ENCODE measurements around the gene PRKCE.
A peak's percentile ranks its signal among the peaks of the same experiment; 100 is the strongest.

Gene PRKCE

DNA sequence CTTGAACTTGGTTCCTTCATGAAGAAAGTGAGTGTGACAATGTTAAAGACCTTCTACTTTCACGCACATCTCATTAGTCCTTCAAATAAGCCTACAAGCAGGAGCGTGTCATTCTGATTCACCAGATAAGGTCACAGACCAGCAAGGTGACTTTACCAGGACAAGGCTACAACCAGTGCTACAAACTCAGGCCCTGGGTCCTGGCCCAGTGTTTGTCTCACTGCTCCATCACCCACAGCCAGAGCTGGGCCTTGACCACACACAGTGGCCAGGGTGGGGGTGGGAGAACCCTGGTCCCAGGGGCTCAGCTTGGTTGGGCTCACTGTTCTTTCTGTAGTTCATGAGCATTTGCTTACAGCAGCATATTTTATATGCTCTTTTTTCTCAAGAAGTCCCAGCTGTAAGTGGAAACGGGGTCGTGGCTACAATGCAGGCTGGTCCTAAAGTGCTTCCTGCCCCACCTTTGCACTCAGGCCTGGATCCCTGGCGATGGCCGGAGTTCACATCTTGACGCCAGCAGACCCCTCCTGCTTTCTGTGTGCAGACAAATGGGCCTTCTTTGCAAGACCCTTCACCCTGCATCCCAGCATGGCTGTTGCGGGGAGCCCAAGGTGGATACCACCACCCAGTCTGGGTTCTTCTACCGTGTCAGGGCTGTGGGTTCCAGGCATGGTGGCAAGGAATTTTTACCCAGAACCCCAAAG lies 492.1 kb downstream of the PRKCE start:
- no peak for ATAC-seq
- Mint-ChIP-seq H3K4me1 (peaks cover 53% of the 10 kb centered on the region), H3K27me3 (no peaks in the 10 kb centered on the region), H3K9me3 (no peaks in the 10 kb centered on the region), H3K27ac (peak overlapping the region in 1 of 2 donors; percentile 20), H3K4me3 (no peak overlapping the region)
- DNase-seq = no peak

DNA sequence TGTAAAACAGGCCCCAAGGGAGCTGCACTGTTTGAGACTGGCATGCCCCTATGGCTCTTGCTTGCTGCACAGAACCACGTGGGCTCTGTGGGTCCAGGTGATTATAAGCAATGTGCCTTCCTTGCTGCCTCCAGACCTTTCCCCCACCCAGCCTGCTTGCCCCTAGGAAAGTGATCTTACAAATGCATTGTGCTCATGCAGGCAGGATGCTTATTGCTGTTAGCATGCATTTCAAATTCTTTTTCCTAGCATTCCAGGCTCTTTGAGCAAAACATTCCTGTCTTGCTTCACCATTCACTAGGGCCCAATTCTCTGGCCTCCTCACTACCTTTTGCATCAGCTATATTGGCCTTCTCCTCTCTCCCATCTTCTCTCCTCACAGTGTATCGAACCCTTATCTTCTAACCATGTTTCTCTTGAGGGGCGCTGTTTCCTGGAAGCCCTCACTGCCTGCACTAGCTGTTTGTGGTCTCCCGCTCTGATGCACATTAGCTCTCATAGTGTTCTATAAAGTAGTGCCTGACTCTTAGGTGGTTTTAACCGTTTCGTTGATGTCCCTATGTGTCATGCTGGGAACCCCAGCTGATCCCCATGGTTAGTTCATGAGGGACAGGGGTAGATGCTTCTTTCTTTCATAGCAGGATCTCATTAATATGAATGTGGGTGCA lies 492.8 kb downstream of the PRKCE start:
- H3K4me1 Mint-ChIP-seq = peaks cover 53% of the 10 kb centered on the region
- H3K4me3 Mint-ChIP-seq = peak overlapping the region; percentile 2 to 45
- no peaks in the 10 kb centered on the region for H3K9me3 Mint-ChIP-seq
- H3K27ac Mint-ChIP-seq = peak overlapping the region; percentile 35 to 77
- no peaks in the 10 kb centered on the region for H3K27me3 Mint-ChIP-seq
- ATAC-seq = peak; percentile 99
- peak; percentile 25 to 77 for DNase-seq

- Mint-ChIP-seq H3K9me3 (no peaks in the 10 kb centered on the region), H3K4me1 (peaks cover 53% of the 10 kb centered on the region), H3K27ac (no peak overlapping the region), H3K4me3 (peak overlapping the region; percentile 8 to 45), H3K27me3 (no peaks in the 10 kb centered on the region)
- ATAC-seq = no peak
- no peak for DNase-seq
These were observed 493.5 kb downstream of the PRKCE start for GRCh38 chr2:46145017-46145416.

DNA sequence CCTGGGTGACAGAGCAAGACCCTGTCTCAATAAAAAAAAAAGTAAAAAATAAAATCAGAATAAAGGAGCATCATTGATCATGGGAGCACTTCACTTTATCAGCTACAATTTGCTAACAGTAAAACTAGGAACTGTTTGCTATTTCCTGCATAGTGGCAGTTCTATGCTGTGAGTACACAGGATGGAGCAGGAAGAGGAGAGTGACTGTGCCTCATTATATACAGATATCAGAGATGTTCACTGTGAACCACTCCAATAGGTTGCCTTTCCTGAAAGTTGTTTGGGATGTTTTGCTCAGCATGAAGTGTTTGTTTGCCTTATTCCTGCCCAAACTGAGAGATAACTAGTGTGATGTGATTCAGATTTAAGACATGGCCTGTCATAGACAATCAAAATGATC lies 494.4 kb downstream of the PRKCE start:
- Mint-ChIP-seq H3K4me3 (no peak overlapping the region), H3K4me1 (peaks cover 54% of the 10 kb centered on the region), H3K27ac (peak overlapping the region in 1 of 2 donors; percentile 64), H3K9me3 (no peaks in the 10 kb centered on the region), H3K27me3 (no peaks in the 10 kb centered on the region)
- DNase-seq (no peak), ATAC-seq (no peak)

DNA sequence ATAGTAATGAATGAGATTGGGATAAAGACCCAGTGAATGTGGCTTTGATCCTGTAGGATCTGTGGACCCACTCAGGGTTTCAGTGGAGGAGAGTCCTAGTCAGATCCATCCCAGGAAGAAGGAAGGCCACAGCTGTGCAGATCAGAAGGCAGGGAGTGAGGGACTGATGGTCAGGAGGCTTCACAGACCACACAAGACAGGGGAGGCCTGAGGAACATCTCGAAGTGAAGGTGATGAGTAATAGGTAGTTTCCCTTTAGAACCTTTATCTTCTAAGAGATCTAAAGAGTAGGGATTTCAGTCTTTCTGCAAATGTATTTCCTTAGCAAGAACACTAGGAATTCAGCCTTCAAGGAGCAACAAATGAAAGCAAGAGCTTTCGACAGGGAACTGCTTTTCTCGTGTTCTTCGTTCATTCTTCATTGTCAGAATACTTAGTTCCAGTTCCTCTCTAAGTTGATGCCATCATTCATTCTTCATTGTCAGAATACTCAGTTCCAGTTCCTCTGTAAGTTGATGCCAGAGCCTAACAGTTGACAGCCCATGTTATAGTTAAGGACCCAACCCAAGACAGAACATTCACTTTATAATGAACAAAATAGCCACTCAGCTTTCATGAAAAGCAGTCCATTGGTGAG lies 495.5 kb downstream of the PRKCE start:
- peak overlapping the region in 1 of 2 donors; percentile 61 for H3K27ac Mint-ChIP-seq
- ATAC-seq = no peak
- peak overlapping the region in 1 of 2 donors; percentile 9 for H3K4me3 Mint-ChIP-seq
- no peaks in the 10 kb centered on the region for H3K27me3 Mint-ChIP-seq
- no peaks in the 10 kb centered on the region for H3K9me3 Mint-ChIP-seq
- peaks cover 56% of the 10 kb centered on the region for H3K4me1 Mint-ChIP-seq
- DNase-seq = no peak

DNA sequence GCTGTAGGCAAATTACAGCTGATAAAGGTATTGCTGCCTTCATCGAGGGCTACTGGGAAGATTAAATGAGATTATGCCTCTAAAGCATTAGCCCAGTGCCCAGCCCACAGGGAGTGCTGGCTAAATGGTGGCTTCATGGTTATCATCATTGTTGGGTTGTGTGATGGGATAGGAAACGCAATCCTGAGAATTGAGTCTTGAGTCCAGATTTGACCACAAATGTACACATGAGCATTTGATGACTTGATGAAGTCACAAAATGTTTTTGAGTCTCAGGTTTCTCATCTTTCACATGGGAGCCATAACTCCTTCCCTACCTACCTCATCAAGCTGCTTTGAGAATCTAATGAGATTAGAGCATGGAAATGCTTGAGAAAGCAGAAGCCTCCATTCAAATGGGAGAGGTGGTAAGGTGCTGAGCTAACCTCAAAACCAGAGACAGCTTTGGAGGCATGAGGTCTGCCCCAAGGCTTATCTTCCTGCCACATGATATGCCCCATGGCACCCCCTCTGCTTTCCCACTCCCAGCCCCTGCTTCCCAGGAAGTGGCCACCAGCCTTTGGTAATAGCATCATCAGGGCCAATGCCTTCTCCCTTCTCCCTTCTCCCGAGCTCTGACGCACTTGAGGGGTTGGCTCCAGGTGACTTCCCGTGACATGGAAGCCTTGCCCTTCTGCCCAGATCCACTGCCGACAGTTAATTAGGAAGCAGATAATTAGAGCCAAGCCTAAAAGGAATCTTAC lies 496.3 kb downstream of the PRKCE start:
- H3K9me3 Mint-ChIP-seq = no peaks in the 10 kb centered on the region
- no peak overlapping the region for H3K4me3 Mint-ChIP-seq
- no peaks in the 10 kb centered on the region for H3K27me3 Mint-ChIP-seq
- DNase-seq (no peak), ATAC-seq (no peak)
- no peak overlapping the region for H3K27ac Mint-ChIP-seq
- peaks cover 48% of the 10 kb centered on the region for H3K4me1 Mint-ChIP-seq

DNA sequence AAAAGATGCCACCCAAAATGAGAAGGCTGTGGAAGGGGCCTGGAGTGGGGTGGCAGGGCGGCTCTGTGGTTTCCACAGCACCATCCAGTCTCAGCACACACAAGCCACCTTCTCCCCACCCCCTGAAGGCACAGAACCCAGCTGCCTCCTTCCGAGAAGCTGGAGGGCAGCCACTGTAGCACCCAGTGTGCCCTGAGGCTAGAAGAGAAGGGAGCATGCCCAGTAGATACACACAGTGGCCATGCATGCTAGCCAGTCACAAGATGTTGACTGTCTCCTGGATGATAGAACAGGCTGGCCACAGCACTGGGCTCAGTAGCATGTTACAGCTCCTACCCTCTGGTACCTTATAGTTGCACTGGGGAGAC lies 496.9 kb downstream of the PRKCE start:
- no peak for DNase-seq

DNA sequence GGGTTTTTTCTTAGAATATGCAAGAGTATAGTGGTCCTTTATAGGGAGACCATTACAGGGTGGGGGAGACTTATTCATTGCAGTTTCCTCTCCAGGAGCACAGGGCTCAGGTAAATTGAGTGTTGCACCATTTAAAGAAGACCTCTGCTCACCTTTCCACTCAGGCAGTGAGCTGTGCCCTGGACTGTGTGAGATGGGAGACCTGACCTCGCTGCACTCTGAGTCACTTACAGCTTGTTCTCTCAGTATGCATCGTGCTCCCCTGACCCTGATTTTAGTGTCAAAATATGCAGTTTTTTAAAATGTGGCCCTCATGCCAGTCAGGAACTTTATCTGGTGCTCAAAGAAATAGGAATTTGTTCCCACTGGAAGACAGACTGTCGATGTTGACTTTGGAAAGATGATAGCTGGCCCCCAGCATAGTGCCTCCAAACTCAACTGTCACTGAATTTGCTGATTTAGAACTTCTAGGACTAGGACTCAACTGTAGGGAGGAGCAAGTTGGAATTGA lies 499.0 kb downstream of the PRKCE start:
- peaks cover 22% of the 10 kb centered on the region for H3K4me1 Mint-ChIP-seq
- ATAC-seq = peak; percentile 46
- H3K9me3 Mint-ChIP-seq = no peaks in the 10 kb centered on the region
- H3K27me3 Mint-ChIP-seq = no peaks in the 10 kb centered on the region
- H3K27ac Mint-ChIP-seq = no peak overlapping the region
- no peak for DNase-seq
- no peak overlapping the region for H3K4me3 Mint-ChIP-seq

More for the DNA sequence above, 496.9 kb downstream of the PRKCE start:
- peaks cover 42% of the 10 kb centered on the region for H3K4me1 Mint-ChIP-seq
- H3K4me3 Mint-ChIP-seq = no peak overlapping the region
- no peaks in the 10 kb centered on the region for H3K27me3 Mint-ChIP-seq
- ATAC-seq = no peak
- no peaks in the 10 kb centered on the region for H3K9me3 Mint-ChIP-seq
- no peak overlapping the region for H3K27ac Mint-ChIP-seq

GRCh38 chr2:46151577-46151976 lies 500.1 kb downstream of the PRKCE start:
- ATAC-seq (no peak), DNase-seq (no peak)
- H3K4me1 Mint-ChIP-seq = peaks cover 15% of the 10 kb centered on the region
- no peaks in the 10 kb centered on the region for H3K9me3 Mint-ChIP-seq
- H3K4me3 Mint-ChIP-seq = no peak overlapping the region
- H3K27me3 Mint-ChIP-seq = no peaks in the 10 kb centered on the region
- H3K27ac Mint-ChIP-seq = no peak overlapping the region

- no peak for DNase-seq
- H3K4me3 Mint-ChIP-seq = no peak overlapping the region
- peaks cover 5% of the 10 kb centered on the region for H3K4me1 Mint-ChIP-seq
- H3K27me3 Mint-ChIP-seq = no peaks in the 10 kb centered on the region
- ATAC-seq = no peak
- peak overlapping the region in 1 of 2 donors; percentile 49 for H3K27ac Mint-ChIP-seq
- no peaks in the 10 kb centered on the region for H3K9me3 Mint-ChIP-seq
These were observed 502.7 kb downstream of the PRKCE start for GRCh38 chr2:46153996-46154753.

DNA sequence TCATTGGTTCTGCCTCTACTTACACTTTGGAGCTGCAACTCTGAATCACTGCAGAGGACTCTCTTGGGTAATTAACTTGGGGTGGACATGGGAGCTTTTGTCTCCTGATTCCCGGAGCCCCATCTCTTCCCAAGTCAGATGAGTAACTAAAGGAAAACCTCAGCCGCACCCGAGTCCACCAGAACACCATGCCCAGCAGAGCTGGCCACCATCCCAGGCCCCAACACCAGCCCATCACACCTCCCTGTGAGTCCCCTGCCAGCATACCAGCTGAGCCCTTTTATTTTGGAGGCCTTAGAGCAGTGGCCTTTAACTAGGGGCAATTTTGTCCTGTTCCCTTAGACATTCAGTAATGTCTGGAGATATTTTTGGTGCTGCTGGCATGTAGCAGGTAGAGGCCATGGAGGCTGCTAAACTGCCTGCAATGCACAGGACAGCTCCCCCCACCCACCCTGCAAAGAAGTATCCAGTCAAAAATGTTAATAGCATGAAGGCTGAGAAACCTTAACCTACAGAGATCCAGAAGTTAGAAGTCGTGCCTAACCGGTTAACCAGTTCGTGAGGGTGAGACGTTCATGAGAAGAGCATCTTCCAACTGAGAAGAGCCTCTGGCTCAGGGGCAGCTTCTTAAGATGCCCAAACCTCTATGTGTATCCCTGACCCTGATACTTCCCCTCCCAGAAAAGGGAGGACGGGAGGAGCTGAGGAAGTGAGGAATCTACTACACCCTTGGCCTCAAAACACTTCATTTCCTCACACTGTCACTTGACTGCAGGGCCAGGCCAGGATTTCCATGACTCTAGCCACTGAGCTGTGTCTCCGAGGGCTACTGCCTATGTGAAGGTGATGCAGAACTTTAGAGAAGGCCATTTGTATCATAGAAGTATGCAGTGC lies 505.8 kb downstream of the PRKCE start:
- ATAC-seq (no peak), DNase-seq (no peak)
- H3K27ac Mint-ChIP-seq = no peak overlapping the region
- H3K4me1 Mint-ChIP-seq = peaks cover 5% of the 10 kb centered on the region
- H3K9me3 Mint-ChIP-seq = no peaks in the 10 kb centered on the region
- no peak overlapping the region for H3K4me3 Mint-ChIP-seq
- H3K27me3 Mint-ChIP-seq = no peaks in the 10 kb centered on the region

GRCh38 chr2:46157966-46158310 lies 506.5 kb downstream of the PRKCE start:
- DNase-seq (no peak), ATAC-seq (no peak)
- Mint-ChIP-seq H3K4me3 (no peak overlapping the region), H3K27me3 (no peaks in the 10 kb centered on the region), H3K4me1 (peaks cover 5% of the 10 kb centered on the region), H3K9me3 (no peaks in the 10 kb centered on the region), H3K27ac (peak overlapping the region; percentile 42 to 81)

- Mint-ChIP-seq H3K27ac (no peak overlapping the region), H3K4me1 (peaks cover 5% of the 10 kb centered on the region), H3K9me3 (no peaks in the 10 kb centered on the region), H3K4me3 (no peak overlapping the region), H3K27me3 (no peaks in the 10 kb centered on the region)
- ATAC-seq (no peak), DNase-seq (no peak)
These were observed 507.2 kb downstream of the PRKCE start for GRCh38 chr2:46158661-46159060.

- Mint-ChIP-seq H3K27me3 (no peaks in the 10 kb centered on the region), H3K4me1 (peaks cover 5% of the 10 kb centered on the region), H3K4me3 (no peak overlapping the region), H3K9me3 (no peaks in the 10 kb centered on the region), H3K27ac (peak overlapping the region in 1 of 2 donors; percentile 87)
- DNase-seq = no peak
- ATAC-seq = no peak
These were observed 508.9 kb downstream of the PRKCE start for GRCh38 chr2:46160326-46160725.
